Activated naive CD8-positive, alpha-beta T cell treated with anti-CD3 and anti-CD28 coated beads, Interleukin-2, amount 10 ng/mL, durations not matched to agents 7 days and 5 days (primary cell): ENCODE results near the gene IGSF9B. TPM values are rescaled to one million over a fixed set of nuclear protein-coding genes. Genes with fewer than 3 reads are reported as not detected.
A peak's percentile ranks its signal among the peaks of the same experiment; 100 is the strongest.

Source experiments
- ATAC-seq: fragments of 150-1000 bp; cut with Tn5 transposase; one replicate; pipeline ENCODE4 v1.10.0; 2021; ENCODE audit warnings: low read depth, moderate library complexity
- POLR2A ChIA-PET: fragments of 350-600 bp; sonication (Branson Sonifier 250); formaldehyde crosslinking; loops from one replicate; lab custom pipeline; 2021; ENCODE audit warnings: antibody characterized with exemption; lab: Charles Lee
- DNase-seq: peaks from one replicate; pipeline ENCODE4 v3.0.0; 2021
- H3K27ac Mint-ChIP-seq: one replicate; pipeline ENCODE4 v1.8.0; 2022; ENCODE audit warnings: mild to moderate bottlenecking, mixed read lengths
- H3K27me3 Mint-ChIP-seq: one replicate; pipeline ENCODE4 v1.8.0; 2022; ENCODE audit warnings: mild to moderate bottlenecking, moderate library complexity, mixed read lengths
- H3K36me3 Mint-ChIP-seq: one replicate; pipeline ENCODE4 v1.8.0; 2021; ENCODE audit warnings: mild to moderate bottlenecking, mixed read lengths
- H3K4me1 Mint-ChIP-seq: one replicate; pipeline ENCODE4 v1.8.0; 2021; ENCODE audit warnings: mixed read lengths
- H3K4me3 Mint-ChIP-seq: one replicate; pipeline ENCODE4 v1.8.0; 2022; ENCODE audit warnings: mild to moderate bottlenecking, moderate library complexity, mixed read lengths
- H3K9me3 Mint-ChIP-seq: one replicate; pipeline ENCODE4 v1.8.0; 2021; ENCODE audit warnings: mixed read lengths
- total RNA-seq, 2 experiments: library from RNA; stranded (reverse); gene quantifications; one replicate each; pipeline ENCODE4 v1.2.3, GENCODE V29; 2021

The IGSF9B gene
- total RNA-seq, 2 experiments from 2014 or later = 91.8 to 99.7 TPM

- no peak for ATAC-seq
- Mint-ChIP-seq H3K9me3 (no peaks in the 10 kb centered on the region), H3K27ac (no peak overlapping the region), H3K27me3 (no peaks in the 10 kb centered on the region), H3K36me3 (peaks cover 26% of the 10 kb centered on the region), H3K4me1 (peaks cover 2% of the 10 kb centered on the region), H3K4me3 (no peak overlapping the region)
- DNase-seq = no peak
- POLR2A ChIA-PET = no interaction called here
Observed at GRCh38 chr11:133913761-133914160, 43.0 kb downstream of the IGSF9B start.

- no peak for ATAC-seq
- Mint-ChIP-seq H3K27me3 (no peaks in the 10 kb centered on the region), H3K4me3 (no peak overlapping the region), H3K27ac (no peak overlapping the region), H3K36me3 (peaks cover 23% of the 10 kb centered on the region), H3K4me1 (no peaks in the 10 kb centered on the region), H3K9me3 (no peaks in the 10 kb centered on the region)
- POLR2A ChIA-PET = no interaction called here
- no peak for DNase-seq
Observed at GRCh38 chr11:133911171-133911570, 45.6 kb downstream of the IGSF9B start.

GRCh38 chr11:133910101-133910500 lies 46.7 kb downstream of the IGSF9B start:
- no peak for ATAC-seq
- Mint-ChIP-seq H3K4me3 (no peak overlapping the region), H3K36me3 (peaks cover 25% of the 10 kb centered on the region)

GRCh38 chr11:133908827-133909226 lies 47.9 kb downstream of the IGSF9B start:
- Mint-ChIP-seq H3K27ac (no peak overlapping the region), H3K27me3 (no peaks in the 10 kb centered on the region), H3K9me3 (no peaks in the 10 kb centered on the region), H3K4me3 (no peak overlapping the region), H3K36me3 (peaks cover 28% of the 10 kb centered on the region), H3K4me1 (peaks cover 3% of the 10 kb centered on the region)
- POLR2A ChIA-PET = no interaction called here
- ATAC-seq = no peak
- no peak for DNase-seq

More at GRCh38 chr11:133910101-133910500, 46.7 kb downstream of the IGSF9B start:
- POLR2A ChIA-PET = no interaction called here
- H3K9me3 Mint-ChIP-seq = no peaks in the 10 kb centered on the region
- H3K27ac Mint-ChIP-seq = no peak overlapping the region
- H3K27me3 Mint-ChIP-seq = no peaks in the 10 kb centered on the region
- DNase-seq = no peak
- H3K4me1 Mint-ChIP-seq = no peaks in the 10 kb centered on the region

- Mint-ChIP-seq H3K27ac (no peak overlapping the region), H3K4me3 (no peak overlapping the region), H3K9me3 (no peaks in the 10 kb centered on the region), H3K36me3 (peaks cover 28% of the 10 kb centered on the region), H3K27me3 (no peaks in the 10 kb centered on the region), H3K4me1 (peaks cover 3% of the 10 kb centered on the region)
- ATAC-seq (no peak), DNase-seq (no peak)
- POLR2A ChIA-PET = no interaction called here
Observed at GRCh38 chr11:133907841-133908241, 48.9 kb downstream of the IGSF9B start.

GRCh38 chr11:133907216-133907615 lies 49.6 kb downstream of the IGSF9B start:
- H3K36me3 Mint-ChIP-seq = peaks cover 27% of the 10 kb centered on the region
- no peak overlapping the region for H3K4me3 Mint-ChIP-seq
- no peaks in the 10 kb centered on the region for H3K9me3 Mint-ChIP-seq
- DNase-seq = no peak
- no peak for ATAC-seq
- no peak overlapping the region for H3K27ac Mint-ChIP-seq
- POLR2A ChIA-PET = no interaction called here
- H3K4me1 Mint-ChIP-seq = peaks cover 3% of the 10 kb centered on the region
- H3K27me3 Mint-ChIP-seq = no peaks in the 10 kb centered on the region

- H3K9me3 Mint-ChIP-seq = no peaks in the 10 kb centered on the region
- peaks cover 24% of the 10 kb centered on the region for H3K36me3 Mint-ChIP-seq
- H3K27ac Mint-ChIP-seq = no peak overlapping the region
- no peak overlapping the region for H3K4me3 Mint-ChIP-seq
- POLR2A ChIA-PET = no interaction called here
- DNase-seq (no peak), ATAC-seq (no peak)
- no peaks in the 10 kb centered on the region for H3K27me3 Mint-ChIP-seq
- H3K4me1 Mint-ChIP-seq = peaks cover 3% of the 10 kb centered on the region
Observed at GRCh38 chr11:133906746-133907145, 50.0 kb downstream of the IGSF9B start.

- DNase-seq (no peak), ATAC-seq (no peak)
- H3K27me3 Mint-ChIP-seq = no peaks in the 10 kb centered on the region
- H3K4me1 Mint-ChIP-seq = peaks cover 3% of the 10 kb centered on the region
- peaks cover 21% of the 10 kb centered on the region for H3K36me3 Mint-ChIP-seq
- H3K4me3 Mint-ChIP-seq = no peak overlapping the region
- POLR2A ChIA-PET = no interaction called here
- H3K27ac Mint-ChIP-seq = no peak overlapping the region
- H3K9me3 Mint-ChIP-seq = no peaks in the 10 kb centered on the region
Observed at GRCh38 chr11:133906241-133906640, 50.5 kb downstream of the IGSF9B start.

GRCh38 chr11:133905677-133906156 lies 51.1 kb downstream of the IGSF9B start:
- Mint-ChIP-seq H3K27me3 (no peaks in the 10 kb centered on the region), H3K27ac (no peak overlapping the region), H3K4me3 (no peak overlapping the region), H3K9me3 (no peaks in the 10 kb centered on the region), H3K4me1 (peaks cover 3% of the 10 kb centered on the region), H3K36me3 (peaks cover 18% of the 10 kb centered on the region)
- ATAC-seq (no peak), DNase-seq (peak; percentile 11)
- POLR2A ChIA-PET = no interaction called here

- peak overlapping the region; percentile 42 for H3K27ac Mint-ChIP-seq
- H3K36me3 Mint-ChIP-seq = peaks cover 14% of the 10 kb centered on the region
- no peak for ATAC-seq
- H3K4me1 Mint-ChIP-seq = peaks cover 3% of the 10 kb centered on the region
- no peaks in the 10 kb centered on the region for H3K27me3 Mint-ChIP-seq
- H3K9me3 Mint-ChIP-seq = no peaks in the 10 kb centered on the region
- no peak overlapping the region for H3K4me3 Mint-ChIP-seq
- POLR2A ChIA-PET = no interaction called here
- peak; percentile 10 for DNase-seq
Observed at GRCh38 chr11:133904818-133905515, 51.8 kb downstream of the IGSF9B start.

GRCh38 chr11:133903875-133904817 lies 52.6 kb downstream of the IGSF9B start:
- POLR2A ChIA-PET = no interaction called here
- Mint-ChIP-seq H3K4me3 (no peak overlapping the region), H3K27ac (peak overlapping the region; percentile 42)

GRCh38 chr11:133903056-133903455 lies 53.7 kb downstream of the IGSF9B start:
- POLR2A ChIA-PET = no interaction called here
- DNase-seq = no peak

More at GRCh38 chr11:133903875-133904817, 52.6 kb downstream of the IGSF9B start:
- ATAC-seq (no peak), DNase-seq (peak; percentile 15)
- H3K36me3 Mint-ChIP-seq = peaks cover 17% of the 10 kb centered on the region
- peaks cover 4% of the 10 kb centered on the region for H3K4me1 Mint-ChIP-seq
- no peaks in the 10 kb centered on the region for H3K9me3 Mint-ChIP-seq
- no peaks in the 10 kb centered on the region for H3K27me3 Mint-ChIP-seq

GRCh38 chr11:133902506-133902905 lies 54.3 kb downstream of the IGSF9B start:
- POLR2A ChIA-PET = no interaction called here
- Mint-ChIP-seq H3K27me3 (no peaks in the 10 kb centered on the region), H3K4me3 (no peak overlapping the region), H3K4me1 (peaks cover 7% of the 10 kb centered on the region), H3K36me3 (peaks cover 22% of the 10 kb centered on the region), H3K9me3 (no peaks in the 10 kb centered on the region), H3K27ac (no peak overlapping the region)
- DNase-seq (no peak), ATAC-seq (no peak)

More at GRCh38 chr11:133903056-133903455, 53.7 kb downstream of the IGSF9B start:
- peaks cover 20% of the 10 kb centered on the region for H3K36me3 Mint-ChIP-seq
- H3K4me1 Mint-ChIP-seq = peaks cover 7% of the 10 kb centered on the region
- no peak overlapping the region for H3K27ac Mint-ChIP-seq
- no peaks in the 10 kb centered on the region for H3K9me3 Mint-ChIP-seq
- ATAC-seq = no peak
- H3K4me3 Mint-ChIP-seq = no peak overlapping the region
- H3K27me3 Mint-ChIP-seq = no peaks in the 10 kb centered on the region
